MCF 10A (cell line): ENCODE measurements around the gene COMMD9. TPM values are rescaled to one million over a fixed set of nuclear protein-coding genes. Genes with fewer than 3 reads are reported as not detected.

Experiments
- BruUV-seq: library from RNA; stranded (reverse); fragments of 400-500 nt; replicated peaks from 2 replicates; lab custom pipeline; 2021; lab: Mats Ljungman, UMichigan
- CTCF ChIA-PET: fragments of 300-600 bp; sonication (Branson Sonifier 250); formaldehyde crosslinking; extraction: SDS; loops from one replicate; lab custom pipeline; 2021; ENCODE audit warnings: antibody characterized with exemption, inconsistent platforms; lab: Yijun Ruan, JAX
- POLR2A ChIA-PET: fragments of 300-600, 350-650 bp; sonication (Branson Sonifier 250); formaldehyde crosslinking; extraction: SDS; loops from one replicate; lab custom pipeline; 2020; ENCODE audit warnings: antibody characterized with exemption, inconsistent platforms; lab: Yijun Ruan, JAX
- DNase-seq: peaks from one replicate; pipeline ENCODE4 v3.0.0-alpha.2; 2018; ENCODE audit not compliant: unreplicated experiment
- H3K27ac Mint-ChIP-seq: one replicate; pipeline ENCODE4 v1.8.0; 2022; ENCODE audit warnings: mild to moderate bottlenecking, low read depth, mixed read lengths; ENCODE audit not compliant: unreplicated experiment
- H3K27me3 Mint-ChIP-seq: one replicate; pipeline ENCODE4 v1.8.0; 2022; ENCODE audit warnings: mixed read lengths; ENCODE audit not compliant: insufficient read depth, unreplicated experiment
- H3K36me3 Mint-ChIP-seq: one replicate; pipeline ENCODE4 v1.8.0; 2022; ENCODE audit warnings: mild to moderate bottlenecking, moderate library complexity, mixed read lengths; ENCODE audit not compliant: insufficient read depth, unreplicated experiment
- H3K4me1 Mint-ChIP-seq: one replicate; pipeline ENCODE4 v1.8.0; 2022; ENCODE audit warnings: mixed read lengths; ENCODE audit not compliant: insufficient read depth, unreplicated experiment
- H3K4me3 Mint-ChIP-seq: one replicate; pipeline ENCODE4 v1.8.0; 2022; ENCODE audit warnings: mild to moderate bottlenecking, moderate library complexity, mixed read lengths; ENCODE audit not compliant: unreplicated experiment
- H3K9me3 Mint-ChIP-seq: one replicate; pipeline ENCODE4 v1.8.0; 2022; ENCODE audit warnings: mixed read lengths; ENCODE audit not compliant: unreplicated experiment
- intact Hi-C: fragments of 100-400 bp; cut with micrococcal nuclease; formaldehyde crosslinking; loops from 2 replicates; pipeline ENCODE4 v1.14.1; 2022
- total RNA-seq: library from RNA; stranded (reverse); gene quantifications from 2 replicates; pipeline ENCODE4 v1.2.3, GENCODE V29; 2022
- TF ChIP-seq, protein P1 (sequence below): fragments of 200-600 bp; IDR thresholded peaks from one replicate; pipeline ENCODE4 v1.8.0; 2022; ENCODE audit warnings: antibody characterized with exemption, mild to moderate bottlenecking; ENCODE audit not compliant: unreplicated experiment

The COMMD9 gene
- total RNA-seq, 1 experiment from 2014 or later: 39.8 TPM

DNA sequence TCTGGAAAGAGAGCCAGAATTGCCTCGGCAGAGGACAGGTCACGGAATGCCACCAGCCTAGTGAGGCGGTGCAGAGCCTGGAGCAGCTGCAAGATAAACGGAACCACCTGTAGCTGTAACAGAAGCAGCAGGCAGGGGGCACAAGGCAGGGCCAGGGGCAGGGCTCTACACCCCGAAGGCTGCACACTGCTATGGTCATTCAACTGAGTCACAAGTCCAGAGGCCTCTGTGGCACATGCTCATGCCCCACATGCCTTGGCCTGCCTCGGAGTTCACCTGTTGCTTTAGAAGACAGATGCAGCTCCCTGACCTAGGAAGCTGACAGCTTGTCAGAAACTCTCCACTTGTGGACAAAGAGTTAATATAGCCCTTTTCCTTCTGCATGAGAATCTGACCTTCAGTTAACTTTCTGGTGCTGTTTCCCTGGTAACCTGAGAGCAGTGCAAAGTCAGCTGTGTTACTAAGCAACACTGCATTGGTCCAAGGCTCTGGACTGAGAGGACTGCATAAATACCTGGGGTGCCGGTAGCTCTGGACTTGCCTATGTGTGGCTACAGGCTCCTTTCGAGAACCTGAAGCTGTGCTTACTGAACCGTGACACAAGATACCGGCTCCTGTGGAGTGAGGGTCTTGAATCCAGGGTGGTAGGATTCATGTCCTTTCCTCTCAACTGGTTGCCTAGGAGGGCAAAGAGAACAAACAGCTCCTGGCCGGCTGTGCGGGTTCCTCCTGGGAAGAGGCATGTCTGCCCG, 10.5 kb downstream of the COMMD9 start:
- Mint-ChIP-seq H3K4me3 (no peak overlapping the region), H3K27me3 (no peaks in the 10 kb centered on the region), H3K27ac (no peak overlapping the region), H3K9me3 (peaks cover 7% of the 10 kb centered on the region), H3K36me3 (peaks cover 45% of the 10 kb centered on the region), H3K4me1 (peaks cover 9% of the 10 kb centered on the region)
- intact Hi-C loops: no loop called here
- no TSS peak for BruUV-seq
- ChIA-PET CTCF (interaction anchor here (0.6 to 1.6 kb wide), 9 partner anchors 10 to 771 kb away, joined by 3 to 11 read pairs (median 3); no protein-coding TSS in a partner anchor), POLR2A (interaction anchor here (0.7 to 1.2 kb wide), 3 partner anchors 10 to 400 kb away, joined by 3 read pairs; no protein-coding TSS in a partner anchor)
- TF ChIP-seq, protein P1, sequence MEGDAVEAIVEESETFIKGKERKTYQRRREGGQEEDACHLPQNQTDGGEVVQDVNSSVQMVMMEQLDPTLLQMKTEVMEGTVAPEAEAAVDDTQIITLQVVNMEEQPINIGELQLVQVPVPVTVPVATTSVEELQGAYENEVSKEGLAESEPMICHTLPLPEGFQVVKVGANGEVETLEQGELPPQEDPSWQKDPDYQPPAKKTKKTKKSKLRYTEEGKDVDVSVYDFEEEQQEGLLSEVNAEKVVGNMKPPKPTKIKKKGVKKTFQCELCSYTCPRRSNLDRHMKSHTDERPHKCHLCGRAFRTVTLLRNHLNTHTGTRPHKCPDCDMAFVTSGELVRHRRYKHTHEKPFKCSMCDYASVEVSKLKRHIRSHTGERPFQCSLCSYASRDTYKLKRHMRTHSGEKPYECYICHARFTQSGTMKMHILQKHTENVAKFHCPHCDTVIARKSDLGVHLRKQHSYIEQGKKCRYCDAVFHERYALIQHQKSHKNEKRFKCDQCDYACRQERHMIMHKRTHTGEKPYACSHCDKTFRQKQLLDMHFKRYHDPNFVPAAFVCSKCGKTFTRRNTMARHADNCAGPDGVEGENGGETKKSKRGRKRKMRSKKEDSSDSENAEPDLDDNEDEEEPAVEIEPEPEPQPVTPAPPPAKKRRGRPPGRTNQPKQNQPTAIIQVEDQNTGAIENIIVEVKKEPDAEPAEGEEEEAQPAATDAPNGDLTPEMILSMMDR: no peak
- no peak for DNase-seq

DNA sequence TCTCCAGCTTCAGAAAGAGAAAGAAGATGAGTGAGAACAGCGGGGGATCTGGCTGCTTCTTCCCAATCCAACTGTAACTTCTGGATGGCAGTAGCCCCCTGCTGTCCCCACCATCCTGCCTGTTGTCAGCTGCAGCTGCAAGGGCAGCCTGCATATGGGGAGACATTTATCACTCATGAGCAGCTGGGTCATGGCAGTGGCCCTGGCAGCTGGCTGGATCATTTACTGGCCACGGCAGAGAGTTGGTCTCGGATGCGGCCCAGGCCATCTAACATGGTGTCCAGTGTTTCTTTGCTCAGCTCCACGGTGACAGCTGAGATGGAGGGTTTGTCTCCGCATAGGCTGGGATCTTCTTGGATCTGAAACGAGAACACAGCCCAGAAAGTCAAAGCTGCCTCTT, 14.8 kb downstream of the COMMD9 start:
- TF ChIP-seq, protein P1: no peak
- intact Hi-C loops: no loop called here
- no peak for DNase-seq
- Mint-ChIP-seq H3K9me3 (no peaks in the 10 kb centered on the region), H3K4me1 (no peaks in the 10 kb centered on the region), H3K36me3 (peaks cover 50% of the 10 kb centered on the region), H3K4me3 (no peak overlapping the region), H3K27ac (no peak overlapping the region), H3K27me3 (no peaks in the 10 kb centered on the region)
- ChIA-PET CTCF (interaction anchor here (0.8 to 3.0 kb wide), 5 partner anchors 9 to 452 kb away, joined by 3 to 20 read pairs (median 3); no protein-coding TSS in a partner anchor), POLR2A (interaction anchor here (0.6 kb wide), 1 partner anchor 1520 kb away, joined by 3 read pairs; no protein-coding TSS in a partner anchor)
- no TSS peak for BruUV-seq

DNA sequence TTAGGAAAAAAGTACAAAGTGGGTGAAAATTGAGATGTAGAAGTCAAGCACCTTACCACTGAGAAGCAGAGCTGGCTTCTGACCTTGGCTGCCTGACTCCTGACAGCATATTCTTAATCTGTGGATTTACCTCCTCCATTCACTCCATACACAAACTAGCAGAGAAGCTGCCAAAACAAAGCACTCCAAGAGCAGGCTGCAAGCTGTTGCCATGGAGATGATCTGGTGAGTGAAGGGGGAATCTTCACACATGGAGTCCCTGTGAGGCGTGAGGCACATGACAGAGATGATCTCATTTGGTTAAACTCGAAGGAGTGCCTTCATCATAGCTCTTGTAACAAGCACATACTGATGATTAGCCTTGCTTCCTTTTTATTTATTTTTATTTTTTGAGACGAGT, 16.1 kb downstream of the COMMD9 start:
- H3K4me3 Mint-ChIP-seq: no peak overlapping the region
- H3K36me3 Mint-ChIP-seq: peaks cover 44% of the 10 kb centered on the region
- H3K4me1 Mint-ChIP-seq: no peaks in the 10 kb centered on the region
- DNase-seq: no peak
- no TSS peak for BruUV-seq
- intact Hi-C loops: no loop called here
- H3K27ac Mint-ChIP-seq: no peak overlapping the region
- POLR2A ChIA-PET: no interaction called here
- H3K27me3 Mint-ChIP-seq: no peaks in the 10 kb centered on the region
- CTCF ChIA-PET: interaction anchor here (0.5 to 3.0 kb wide), 11 partner anchors 7 to 882 kb away, joined by 3 to 20 read pairs (median 4); no protein-coding TSS in a partner anchor
- TF ChIP-seq, protein P1: no peak
- H3K9me3 Mint-ChIP-seq: no peaks in the 10 kb centered on the region

DNA sequence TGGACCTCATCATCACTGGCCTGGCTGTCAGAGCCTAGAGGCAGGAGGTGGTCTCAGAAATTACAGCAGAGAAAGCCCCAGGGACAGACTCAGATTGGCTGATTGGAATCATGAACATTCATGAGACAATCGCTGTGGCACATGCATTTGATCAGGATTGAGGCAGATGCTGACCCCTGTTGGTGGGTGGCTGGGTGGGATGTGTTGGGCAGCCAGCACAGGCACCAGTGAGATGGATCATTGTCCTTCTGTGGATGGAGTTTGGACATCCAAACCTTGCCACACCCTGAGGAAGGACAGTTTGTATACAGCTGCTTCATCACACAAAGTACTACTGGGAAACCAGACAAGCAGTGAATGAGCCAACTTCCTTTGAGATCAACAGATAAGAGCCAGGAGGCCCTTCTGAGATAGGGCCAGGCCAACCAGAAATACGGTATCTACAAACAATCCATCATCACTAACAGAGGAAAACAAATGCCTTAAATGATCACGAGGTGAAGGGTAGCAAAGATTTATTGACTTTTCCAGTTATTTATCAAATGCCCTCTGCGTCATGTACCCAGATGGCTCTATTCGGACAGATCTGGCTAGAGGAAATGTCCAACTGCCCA, 17.3 kb downstream of the COMMD9 start:
- POLR2A ChIA-PET: no interaction called here
- H3K27ac Mint-ChIP-seq: no peak overlapping the region
- H3K27me3 Mint-ChIP-seq: no peaks in the 10 kb centered on the region
- no peaks in the 10 kb centered on the region for H3K4me1 Mint-ChIP-seq
- H3K4me3 Mint-ChIP-seq: no peak overlapping the region
- H3K36me3 Mint-ChIP-seq: peaks cover 32% of the 10 kb centered on the region
- no peak for DNase-seq
- intact Hi-C loops: no loop called here
- CTCF ChIA-PET: interaction anchor here (0.7 to 1.7 kb wide), 5 partner anchors 11 to 450 kb away, joined by 3 to 6 read pairs (median 4); no protein-coding TSS in a partner anchor
- BruUV-seq: no TSS peak
- H3K9me3 Mint-ChIP-seq: no peaks in the 10 kb centered on the region
- TF ChIP-seq, protein P1: no peak
